ENCODE results near the gene ARHGAP44.

Gene ARHGAP44
- 0 to 0.05 (median 0) reads per million in 3 experiments for total RNA-seq

GRCh38 chr17:12789481-12790248 lies at the start of gene ARHGAP44:
Gene ARHGAP44 (plus strand): TSS chr17:12789498. CDS start chr17:12789839, 341 bp downstream.
- no peak for DNase-seq

- no peak for DNase-seq
Observed at GRCh38 chr17:12739500-12739899, 49.8 kb upstream of the ARHGAP44 start.

- DNase-seq: no peak
Observed at GRCh38 chr17:12743046-12743445, 46.3 kb upstream of the ARHGAP44 start.

- no peak for DNase-seq
Observed at GRCh38 chr17:12744298-12744697, 45.0 kb upstream of the ARHGAP44 start.

GRCh38 chr17:12744786-12745185 lies 44.5 kb upstream of the ARHGAP44 start:
- DNase-seq: no peak

- no peak for DNase-seq
Observed at GRCh38 chr17:12745486-12745885, 43.8 kb upstream of the ARHGAP44 start.

GRCh38 chr17:12756786-12757185 lies 32.5 kb upstream of the ARHGAP44 start:
- no peak for DNase-seq

- no peak for DNase-seq
Observed at GRCh38 chr17:12759090-12759489, 30.2 kb upstream of the ARHGAP44 start.

GRCh38 chr17:12765548-12765947 lies 23.8 kb upstream of the ARHGAP44 start:
- no peak for DNase-seq

GRCh38 chr17:12768255-12768654 lies 21.0 kb upstream of the ARHGAP44 start:
- no peak for DNase-seq

GRCh38 chr17:12769981-12770380 lies 19.3 kb upstream of the ARHGAP44 start:
- DNase-seq: no peak

GRCh38 chr17:12773153-12773552 lies 16.1 kb upstream of the ARHGAP44 start:
- DNase-seq: no peak

GRCh38 chr17:12789075-12789480 lies 220 bp upstream of the ARHGAP44 start:
- no peak for DNase-seq

GRCh38 chr17:12790249-12791106 lies 1.2 kb downstream of the ARHGAP44 start:
- DNase-seq: no peak

- no peak for DNase-seq
Observed at GRCh38 chr17:12794919-12795532, 5.7 kb downstream of the ARHGAP44 start.

- no peak for DNase-seq
Observed at GRCh38 chr17:12800855-12801365, 11.6 kb downstream of the ARHGAP44 start.

- no peak for DNase-seq
Observed at GRCh38 chr17:12806630-12807029, 17.3 kb downstream of the ARHGAP44 start.

GRCh38 chr17:12808723-12809122 lies 19.4 kb downstream of the ARHGAP44 start:
- DNase-seq: no peak

GRCh38 chr17:12812877-12813276 lies 23.6 kb downstream of the ARHGAP44 start:
- DNase-seq: no peak

- DNase-seq: no peak
Observed at GRCh38 chr17:12813664-12814063, 24.4 kb downstream of the ARHGAP44 start.

GRCh38 chr17:12814718-12815117 lies 25.4 kb downstream of the ARHGAP44 start:
- no peak for DNase-seq

- DNase-seq: no peak
Observed at GRCh38 chr17:12815642-12816141, 26.4 kb downstream of the ARHGAP44 start.

GRCh38 chr17:12821376-12821940 lies 32.2 kb downstream of the ARHGAP44 start:
- DNase-seq: no peak

All from central memory CD4-positive, alpha-beta T cell (primary cell).